Gastroesophageal sphincter (tissue), 4 donors: ENCODE results near the gene RAB11FIP3. TPM values are rescaled to one million over a fixed set of nuclear protein-coding genes. Genes with fewer than 3 reads are reported as not detected.

Experiments
- ATAC-seq: fragments of 150-250 bp; one replicate; pipeline ENCODE4 v1.9.1; 2016; ENCODE audit warnings: mild to moderate bottlenecking, moderate library complexity
- H3K27ac ChIP-seq, 4 donors: fragments of 200-600 bp; sonication (generic) in 3 of 4; 1 replicate in 3 of 4; 2 replicates in 1 of 4; pipeline ENCODE4 v1.5.1; 2016 to 2019
- H3K27me3 ChIP-seq: fragments of 200-600 bp; sonication (generic); one replicate; pipeline ENCODE4 v1.5.1; 2019
- H3K36me3 ChIP-seq, 2 donors: fragments of 200-600 bp; sonication (generic); one replicate each; pipeline ENCODE4 v1.5.1; 2019; ENCODE audit warnings: control low read depth in 1 of 2
- H3K4me1 ChIP-seq, 3 donors: fragments of 200-600 bp; sonication (generic); 1 replicate in 2 of 3; 2 replicates in 1 of 3; pipeline ENCODE4 v1.5.1; 2016 to 2019; ENCODE audit warnings: control low read depth in 2 of 3
- H3K4me3 ChIP-seq, 2 donors: fragments of 200-600 bp; sonication (generic); one replicate each; pipeline ENCODE4 v1.5.1; 2019; ENCODE audit warnings: mild to moderate bottlenecking in 1 of 2, moderate library complexity in 1 of 2
- H3K9me3 ChIP-seq, 3 donors: fragments of 200-600 bp; sonication (generic); one replicate each; pipeline ENCODE4 v1.5.1; 2017 to 2019; ENCODE audit warnings: control low read depth in 2 of 3
- EP300 ChIP-seq: sonication (generic); formaldehyde crosslinking; IDR thresholded peaks from one replicate; pipeline ENCODE4 v1.6.1; 2017; ENCODE audit warnings: antibody characterized with exemption, mild to moderate bottlenecking
- POLR2A ChIP-seq, 2 donors: fragments of 450-650 bp; IDR thresholded peaks; one replicate each; pipeline ENCODE4 v1.6.1; 2017; ENCODE audit warnings: antibody characterized with exemption in 2 of 2, mild to moderate bottlenecking in 2 of 2, moderate library complexity in 1 of 2
- POLR2AphosphoS5 ChIP-seq: sonication (generic); formaldehyde crosslinking; IDR thresholded peaks from one replicate; pipeline ENCODE4 v1.6.1; 2017; ENCODE audit warnings: antibody characterized with exemption
- WGBS, 2 donors: methylation state at CpG; one replicate each; pipeline ENCODE4 v1.1.5; 2018; ENCODE audit warnings: low coverage in 1 of 2; 5-methylcytosine and 5-hydroxymethylcytosine counted together
- total RNA-seq, 4 donors: library from RNA; depleted of rRNA; stranded (reverse); fragments of >200 nt; gene quantifications; one replicate each; pipeline ENCODE4 v1.1.0, GENCODE V29; 2016
- TF ChIP-seq, protein P1 (sequence below), 4 experiments: fragments of 200-600 bp in 2 of 4; fragments of 450-650 bp in 2 of 4; sonication (generic) in 1 of 4; IDR thresholded peaks; one replicate each; pipeline ENCODE4 v1.5.1; 2017 to 2019; ENCODE audit warnings: antibody characterized with exemption in 4 of 4, mild to moderate bottlenecking in 2 of 4, moderate library complexity in 2 of 4

RAB11FIP3 gene
- total RNA-seq, 4 donors from 2014 or later = 47.4 to 88.9 (median 58.6) TPM

DNA sequence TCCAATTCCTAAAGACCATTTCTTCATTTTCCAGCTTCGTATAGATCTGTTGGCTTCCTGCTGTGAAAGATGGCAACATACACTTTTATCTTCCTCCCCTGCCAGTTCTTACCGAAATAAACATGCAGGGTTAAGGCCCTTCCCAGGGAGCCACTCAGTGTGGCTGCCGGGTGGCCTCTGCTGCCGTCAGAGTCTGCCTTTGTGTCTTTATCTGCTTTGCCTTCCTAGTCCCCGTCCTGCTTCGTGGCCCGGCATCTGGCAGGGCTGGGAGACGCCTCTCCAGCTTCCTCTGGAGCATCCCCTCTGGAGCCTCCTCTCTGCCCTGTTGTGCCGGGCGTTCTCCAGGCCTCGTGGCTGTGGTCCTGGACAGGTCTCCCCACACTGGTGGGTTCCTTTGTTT is 71.8 kb downstream of the RAB11FIP3 start:
- no peaks in the 10 kb centered on the region for H3K27me3 ChIP-seq
- no peak for ATAC-seq
- H3K4me3 ChIP-seq = no peak overlapping the region
- peaks cover 0 to 51% of the 10 kb centered on the region in 2 donors for H3K36me3 ChIP-seq
- H3K4me1 ChIP-seq = no peaks in the 10 kb centered on the region
- no peak overlapping the region for H3K27ac ChIP-seq
- TF ChIP-seq, protein P1, sequence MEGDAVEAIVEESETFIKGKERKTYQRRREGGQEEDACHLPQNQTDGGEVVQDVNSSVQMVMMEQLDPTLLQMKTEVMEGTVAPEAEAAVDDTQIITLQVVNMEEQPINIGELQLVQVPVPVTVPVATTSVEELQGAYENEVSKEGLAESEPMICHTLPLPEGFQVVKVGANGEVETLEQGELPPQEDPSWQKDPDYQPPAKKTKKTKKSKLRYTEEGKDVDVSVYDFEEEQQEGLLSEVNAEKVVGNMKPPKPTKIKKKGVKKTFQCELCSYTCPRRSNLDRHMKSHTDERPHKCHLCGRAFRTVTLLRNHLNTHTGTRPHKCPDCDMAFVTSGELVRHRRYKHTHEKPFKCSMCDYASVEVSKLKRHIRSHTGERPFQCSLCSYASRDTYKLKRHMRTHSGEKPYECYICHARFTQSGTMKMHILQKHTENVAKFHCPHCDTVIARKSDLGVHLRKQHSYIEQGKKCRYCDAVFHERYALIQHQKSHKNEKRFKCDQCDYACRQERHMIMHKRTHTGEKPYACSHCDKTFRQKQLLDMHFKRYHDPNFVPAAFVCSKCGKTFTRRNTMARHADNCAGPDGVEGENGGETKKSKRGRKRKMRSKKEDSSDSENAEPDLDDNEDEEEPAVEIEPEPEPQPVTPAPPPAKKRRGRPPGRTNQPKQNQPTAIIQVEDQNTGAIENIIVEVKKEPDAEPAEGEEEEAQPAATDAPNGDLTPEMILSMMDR (IDR thresholded peaks at IDR 0.05) = no peak
- TF ChIP-seq POLR2A (IDR thresholded peaks at IDR 0.05) (no peak), EP300 (no peak), POLR2AphosphoS5 (no peak)
- WGBS, 2 donors = 38 to 69% methylated on average over 1 to 6 of the region's 11 CpGs
- H3K9me3 ChIP-seq = no peaks in the 10 kb centered on the region

DNA sequence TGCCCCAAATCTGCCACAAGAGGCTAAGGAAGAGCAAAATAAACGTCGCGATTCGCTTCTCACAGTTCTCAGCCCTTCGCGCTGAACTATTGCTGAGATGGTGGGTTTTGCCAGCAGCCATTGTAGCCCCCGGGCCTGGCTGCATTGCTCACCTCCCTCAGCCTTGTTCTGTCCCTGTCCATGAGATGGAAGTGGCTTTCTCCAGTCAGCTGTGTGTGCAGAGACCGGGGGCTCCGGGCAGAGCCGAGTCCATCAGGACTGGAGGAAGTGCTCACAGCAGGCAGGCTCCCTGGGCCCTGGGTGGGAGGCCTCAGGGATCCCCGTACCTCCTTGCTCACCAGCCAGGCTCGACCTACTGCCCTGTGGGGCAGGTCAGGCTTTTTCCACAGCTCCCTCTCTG is 74.5 kb downstream of the RAB11FIP3 start:
- Histone ChIP-seq H3K4me3 (no peak overlapping the region), H3K27me3 (no peaks in the 10 kb centered on the region), H3K4me1 (no peaks in the 10 kb centered on the region), H3K36me3 (peaks cover 0 to 54% of the 10 kb centered on the region in 2 donors), H3K27ac (no peak overlapping the region), H3K9me3 (no peaks in the 10 kb centered on the region)
- no peak for ATAC-seq
- TF ChIP-seq, protein P1 (IDR thresholded peaks at IDR 0.05) = no peak
- no peak for TF ChIP-seq EP300
- no peak for TF ChIP-seq POLR2AphosphoS5
- WGBS, 2 donors = 68 to 79% methylated on average over 3 to 6 of the region's 12 CpGs

DNA sequence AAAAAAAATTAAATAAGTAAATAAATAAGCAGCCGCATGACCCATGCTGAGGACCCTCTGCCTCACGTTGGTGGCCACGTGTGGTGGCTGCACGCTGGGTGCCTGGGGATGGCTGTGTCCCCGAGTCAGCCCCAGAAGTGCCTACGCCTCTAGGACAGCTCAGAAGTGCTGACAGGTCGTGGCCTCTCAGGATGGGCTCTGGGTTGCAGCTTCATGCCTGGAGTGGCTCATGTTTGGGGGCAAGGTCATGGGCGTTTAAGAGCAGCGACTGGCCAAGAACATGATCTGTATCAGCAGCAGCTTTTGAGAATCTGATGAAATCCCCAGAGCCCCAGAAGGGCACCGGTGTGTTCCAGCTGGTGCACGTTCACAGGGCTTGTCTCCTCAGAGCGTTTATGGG is 75.3 kb downstream of the RAB11FIP3 start:
- no peaks in the 10 kb centered on the region for H3K9me3 ChIP-seq
- 66 to 76% methylated on average over 6 to 9 of the region's 12 CpGs for WGBS, 2 donors
- no peak for ATAC-seq
- H3K4me1 ChIP-seq = no peaks in the 10 kb centered on the region
- H3K27ac ChIP-seq = no peak overlapping the region
- peaks cover 0 to 62% of the 10 kb centered on the region in 2 donors for H3K36me3 ChIP-seq
- no peak for TF ChIP-seq POLR2A (IDR thresholded peaks at IDR 0.05)
- TF ChIP-seq EP300 = no peak
- no peak for TF ChIP-seq POLR2AphosphoS5
- TF ChIP-seq, protein P1 (IDR thresholded peaks at IDR 0.05) = no peak
- H3K27me3 ChIP-seq = no peaks in the 10 kb centered on the region
- H3K4me3 ChIP-seq = no peak overlapping the region

DNA sequence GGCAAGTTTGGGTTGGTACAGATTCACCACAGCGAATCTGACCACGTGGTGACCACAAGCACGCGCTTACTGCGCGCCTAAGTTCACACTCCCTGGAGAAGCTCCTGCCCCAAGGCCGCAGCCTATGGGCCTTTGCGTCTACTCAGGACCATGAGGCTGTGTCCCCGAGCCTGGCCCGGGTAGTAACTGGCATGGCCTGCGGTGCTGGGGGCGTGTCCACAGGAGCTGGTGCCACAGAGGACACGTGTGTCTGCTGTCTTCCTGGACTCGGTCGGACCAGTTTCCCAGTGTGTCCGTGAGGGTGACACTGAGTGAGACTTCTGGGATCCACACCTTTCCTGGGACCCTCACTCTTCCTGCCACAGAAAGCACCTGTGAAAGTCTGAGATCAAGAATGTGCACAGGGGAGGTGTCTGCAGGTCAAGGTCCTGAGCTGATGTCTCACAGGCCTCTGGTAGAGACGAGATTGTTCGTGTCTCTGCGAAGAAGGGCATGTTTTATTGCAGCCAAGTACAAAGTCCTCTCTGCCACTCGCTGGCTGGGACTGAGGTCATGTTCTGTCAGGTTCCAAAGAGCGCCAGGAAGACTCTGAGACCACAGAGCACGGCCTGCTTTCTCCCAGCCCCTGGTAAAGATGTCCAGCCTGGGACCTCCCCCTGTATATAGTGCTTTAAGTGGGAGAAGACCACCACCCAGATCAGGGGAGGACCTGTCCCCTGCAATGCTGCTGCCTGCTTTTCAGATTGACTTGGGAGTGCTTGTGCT is 76.9 kb downstream of the RAB11FIP3 start:
- H3K27ac ChIP-seq = no peak overlapping the region
- ATAC-seq = no peak
- no peaks in the 10 kb centered on the region for H3K27me3 ChIP-seq
- no peak for TF ChIP-seq POLR2A (IDR thresholded peaks at IDR 0.05)
- TF ChIP-seq, protein P1 (IDR thresholded peaks at IDR 0.05) = no peak
- no peak for TF ChIP-seq EP300
- no peak for TF ChIP-seq POLR2AphosphoS5
- H3K4me1 ChIP-seq = no peaks in the 10 kb centered on the region
- H3K4me3 ChIP-seq = no peak overlapping the region
- WGBS, 2 donors = 89 to 93% methylated on average over 6 to 7 of the region's 22 CpGs
- peaks cover 0 to 62% of the 10 kb centered on the region in 2 donors for H3K36me3 ChIP-seq
- H3K9me3 ChIP-seq = no peaks in the 10 kb centered on the region
